ENCODE measurements around the gene FAM111A. TPM values are rescaled to one million over a fixed set of nuclear protein-coding genes. Genes with fewer than 3 reads are reported as not detected.

The FAM111A gene
- polyA plus RNA-seq, 6 donors from 2014 or later, result 32.9 to 61.6 (median 44.7) TPM

DNA sequence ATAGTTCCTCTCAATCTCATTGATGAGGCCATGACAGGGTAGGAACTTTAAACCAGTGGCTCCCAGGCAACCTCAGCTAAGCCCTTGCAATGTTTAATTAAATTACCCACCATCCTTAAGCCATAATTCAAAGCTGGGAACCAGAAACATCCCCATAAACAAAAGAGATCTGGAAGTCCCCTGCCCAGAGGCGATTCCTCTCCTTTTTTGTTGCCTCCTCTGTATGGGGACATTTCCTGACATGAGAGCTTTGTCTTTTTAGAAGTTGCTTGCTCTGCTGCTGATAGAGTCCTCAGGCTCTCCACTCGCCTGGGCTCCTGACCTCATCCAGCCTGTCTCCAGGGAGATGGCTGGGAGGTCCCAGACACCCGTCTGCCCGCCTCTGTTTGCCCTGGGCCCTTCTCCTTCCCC lies 32.4 kb downstream of the FAM111A start:
- peaks cover 41 to 62% (median 61%) of the 10 kb centered on the region in 3 donors for H3K4me1 Mint-ChIP-seq
- H3K27ac Mint-ChIP-seq, result peak overlapping the region in 3 of 6 donors; percentile 70 to 94 (median 73)
- peak overlapping the region; percentile 18 to 99 (median 80) for H3K4me3 Mint-ChIP-seq
- peaks cover 32 to 41% of the 10 kb centered on the region in 2 donors for H3K36me3 Mint-ChIP-seq
- ATAC-seq (ENCODE audit: low read depth in 2 of 2) (no peak), DNase-seq (no peak)
- H3K9me3 Mint-ChIP-seq, result peaks cover 0 to 20% (median 9%) of the 10 kb centered on the region in 7 donors
- H3K27me3 Mint-ChIP-seq, result no peaks in the 10 kb centered on the region

DNA sequence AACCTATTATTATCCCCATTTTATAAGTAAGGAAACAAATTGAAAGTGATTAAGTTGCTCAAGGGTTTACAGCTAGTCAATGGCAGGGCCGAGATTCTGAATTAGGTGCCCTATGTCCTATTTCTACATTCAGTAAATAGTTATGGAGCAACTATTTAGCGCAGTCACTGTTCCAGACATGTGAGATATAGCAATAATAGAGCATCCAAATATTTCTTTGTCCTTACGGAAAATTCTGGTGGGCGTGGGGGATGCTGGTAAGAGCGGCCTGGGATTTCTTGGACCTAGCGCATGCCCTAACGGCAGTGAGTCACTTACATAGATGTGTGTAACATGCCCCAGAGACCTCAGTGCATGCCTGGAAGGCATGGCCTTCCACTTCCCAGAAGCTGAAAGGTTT lies 33.7 kb downstream of the FAM111A start:
- no peaks in the 10 kb centered on the region for H3K27me3 Mint-ChIP-seq
- DNase-seq, result no peak
- peaks cover 41 to 67% (median 66%) of the 10 kb centered on the region in 3 donors for H3K4me1 Mint-ChIP-seq
- peaks cover 0 to 20% (median 9%) of the 10 kb centered on the region in 7 donors for H3K9me3 Mint-ChIP-seq
- no peak overlapping the region for H3K27ac Mint-ChIP-seq
- peaks cover 32 to 42% of the 10 kb centered on the region in 2 donors for H3K36me3 Mint-ChIP-seq
- ATAC-seq (ENCODE audit: low read depth in 2 of 2), result no peak
- H3K4me3 Mint-ChIP-seq, result no peak overlapping the region

DNA sequence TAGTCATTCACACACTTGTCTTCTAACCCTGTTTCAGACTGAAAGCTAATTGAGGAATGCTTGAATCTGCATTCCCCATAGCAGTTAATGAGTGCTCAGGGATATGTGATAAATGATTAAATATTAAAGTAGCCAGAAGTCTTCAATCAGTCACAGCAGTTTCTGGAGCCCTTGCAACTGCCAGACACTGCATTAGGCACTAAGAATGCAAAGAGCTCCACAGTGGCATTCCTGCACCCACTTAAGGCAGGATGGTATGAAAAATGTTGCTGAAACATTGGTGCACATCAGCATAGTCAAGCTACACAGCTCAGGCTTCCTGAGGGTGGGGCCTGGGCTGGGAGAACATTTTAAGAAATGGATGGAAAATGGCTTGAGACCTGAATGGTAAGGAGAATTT lies 35.7 kb downstream of the FAM111A start:
- H3K4me1 Mint-ChIP-seq, result peaks cover 34 to 78% (median 68%) of the 10 kb centered on the region in 3 donors
- ATAC-seq (ENCODE audit: low read depth in 2 of 2) (no peak), DNase-seq (no peak)
- no peak overlapping the region for H3K4me3 Mint-ChIP-seq
- H3K27me3 Mint-ChIP-seq, result no peaks in the 10 kb centered on the region
- H3K36me3 Mint-ChIP-seq, result peaks cover 36 to 38% of the 10 kb centered on the region in 2 donors
- H3K27ac Mint-ChIP-seq, result peak overlapping the region in 3 of 6 donors; percentile 43 to 74 (median 65)
- peaks cover 0 to 20% (median 9%) of the 10 kb centered on the region in 7 donors for H3K9me3 Mint-ChIP-seq

DNA sequence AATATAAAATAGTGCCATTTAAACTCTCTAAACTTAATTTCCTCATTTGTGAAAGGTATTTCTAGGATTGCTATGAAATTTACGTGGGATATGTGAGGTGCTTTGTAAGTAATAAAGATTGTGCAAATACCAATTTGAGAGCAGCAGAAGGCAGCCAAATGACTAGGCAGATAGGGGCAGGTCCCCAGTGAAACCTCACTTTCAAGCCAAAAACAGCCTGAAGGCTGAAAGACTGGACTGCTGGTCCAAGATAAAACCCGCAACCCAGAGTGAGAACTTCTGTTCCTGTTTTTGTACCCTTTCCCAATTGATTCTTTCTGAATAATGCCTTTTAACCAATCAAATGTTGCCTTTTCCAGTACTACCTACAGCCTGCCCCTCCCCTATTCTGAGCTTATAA lies 36.5 kb downstream of the FAM111A start:
- H3K4me1 Mint-ChIP-seq, result peaks cover 28 to 74% (median 63%) of the 10 kb centered on the region in 3 donors
- no peaks in the 10 kb centered on the region for H3K27me3 Mint-ChIP-seq
- peaks cover 36 to 41% of the 10 kb centered on the region in 2 donors for H3K36me3 Mint-ChIP-seq
- ATAC-seq (ENCODE audit: low read depth in 2 of 2) (no peak), DNase-seq (no peak)
- peak overlapping the region in 1 of 6 donors; percentile 65 for H3K27ac Mint-ChIP-seq
- H3K9me3 Mint-ChIP-seq, result peaks cover 0 to 20% (median 9%) of the 10 kb centered on the region in 7 donors
- H3K4me3 Mint-ChIP-seq, result peak overlapping the region in 2 of 8 donors; percentile 1 to 2

DNA sequence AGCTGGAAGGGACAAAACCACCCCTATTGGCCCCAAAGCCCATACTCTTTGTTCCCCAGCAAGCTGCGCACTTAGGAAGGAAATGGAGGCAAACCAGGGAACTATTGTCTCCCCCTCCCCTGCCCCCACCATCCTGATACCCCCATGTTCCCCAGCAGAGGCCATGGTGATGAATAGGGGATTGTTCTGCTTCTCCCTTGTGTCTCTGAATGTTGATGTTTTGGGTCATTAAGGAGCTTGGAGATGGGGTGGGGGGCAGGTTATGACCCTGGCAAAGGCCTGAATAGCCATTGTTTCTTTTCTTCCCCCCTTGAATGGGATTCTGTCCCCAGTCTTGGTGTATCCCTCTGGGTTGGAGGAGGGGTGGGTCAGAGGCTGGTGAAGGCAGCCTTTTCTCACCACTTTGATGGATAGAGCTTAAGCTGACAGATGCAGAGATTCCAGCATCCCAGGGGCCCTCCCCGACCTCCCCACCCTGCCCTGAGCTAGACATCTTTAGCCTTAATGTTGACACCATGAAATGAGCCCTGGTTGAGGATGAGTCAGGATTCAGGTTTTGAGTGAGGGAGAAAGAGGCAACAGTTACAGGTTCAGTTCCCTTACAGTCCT lies 37.6 kb downstream of the FAM111A start:
- peaks cover 36 to 45% of the 10 kb centered on the region in 2 donors for H3K36me3 Mint-ChIP-seq
- no peak overlapping the region for H3K4me3 Mint-ChIP-seq
- DNase-seq, result no peak
- H3K27ac Mint-ChIP-seq, result peak overlapping the region in 3 of 6 donors; percentile 10 to 61 (median 12)
- peaks cover 25 to 72% (median 56%) of the 10 kb centered on the region in 3 donors for H3K4me1 Mint-ChIP-seq
- H3K27me3 Mint-ChIP-seq, result no peaks in the 10 kb centered on the region
- ATAC-seq (ENCODE audit: low read depth in 2 of 2), result no peak
- peaks cover 0 to 20% (median 9%) of the 10 kb centered on the region in 7 donors for H3K9me3 Mint-ChIP-seq

DNA sequence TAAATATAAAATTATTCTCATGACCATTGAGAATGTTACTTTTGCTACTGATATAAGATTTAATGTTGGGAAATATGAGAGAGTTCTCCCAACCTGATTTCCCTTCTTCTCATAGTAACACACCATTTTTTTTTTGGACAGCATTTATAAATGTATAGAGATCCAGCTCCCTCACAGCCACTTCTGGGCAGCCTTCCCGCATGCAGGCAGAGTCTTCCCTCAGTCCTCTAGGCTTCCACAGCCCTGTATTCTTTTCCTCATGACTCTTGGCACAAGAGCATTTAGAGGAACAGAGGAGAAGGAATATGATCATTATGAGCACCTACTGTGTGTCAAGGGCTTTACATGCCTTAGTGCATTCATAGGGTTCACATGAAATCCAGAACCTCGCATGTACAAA lies 38.3 kb downstream of the FAM111A start:
- DNase-seq (no peak), ATAC-seq (ENCODE audit: low read depth in 2 of 2) (no peak)
- H3K9me3 Mint-ChIP-seq, result peaks cover 0 to 20% (median 9%) of the 10 kb centered on the region in 7 donors
- peak overlapping the region in 3 of 6 donors; percentile 27 to 61 (median 39) for H3K27ac Mint-ChIP-seq
- no peak overlapping the region for H3K4me3 Mint-ChIP-seq
- H3K36me3 Mint-ChIP-seq, result peaks cover 33 to 48% of the 10 kb centered on the region in 2 donors
- H3K27me3 Mint-ChIP-seq, result no peaks in the 10 kb centered on the region
- H3K4me1 Mint-ChIP-seq, result peaks cover 25 to 72% (median 56%) of the 10 kb centered on the region in 3 donors

DNA sequence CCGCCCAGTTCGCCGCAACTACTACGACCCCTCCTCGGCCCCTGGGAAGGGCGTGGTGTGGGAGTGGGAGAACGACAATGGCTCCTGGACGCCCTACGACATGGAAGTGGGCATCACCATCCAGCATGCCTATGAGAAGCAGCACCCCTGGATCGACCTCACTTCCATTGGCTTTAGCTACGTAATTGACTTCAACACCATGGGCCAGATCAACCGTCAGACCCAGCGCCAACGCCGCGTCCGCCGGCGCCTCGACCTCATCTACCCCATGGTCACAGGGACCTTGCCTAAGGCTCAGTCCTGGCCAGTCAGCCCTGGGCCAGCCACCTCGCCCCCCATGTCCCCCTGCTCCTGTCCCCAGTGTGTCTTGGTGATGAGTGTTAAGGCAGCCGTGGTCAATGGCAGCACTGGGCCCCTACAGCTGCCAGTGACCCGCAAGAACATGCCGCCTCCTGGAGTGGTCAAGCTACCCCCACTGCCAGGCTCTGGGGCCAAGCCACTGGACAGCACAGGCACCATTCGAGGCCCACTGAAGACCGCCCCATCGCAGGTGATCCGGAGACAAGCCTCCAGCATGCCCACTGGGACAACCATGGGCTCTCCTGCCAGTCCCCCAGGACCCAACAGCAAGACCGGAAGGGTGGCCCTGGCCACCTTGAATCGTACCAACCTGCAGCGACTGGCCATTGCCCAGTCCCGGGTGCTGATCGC lies 39.2 kb downstream of the FAM111A start:
- Mint-ChIP-seq H3K4me3 (peak overlapping the region in 1 of 8 donors; percentile 70), H3K9me3 (peaks cover 0 to 20% (median 9%) of the 10 kb centered on the region in 7 donors), H3K36me3 (peaks cover 29 to 45% of the 10 kb centered on the region in 2 donors), H3K27ac (no peak overlapping the region), H3K4me1 (peaks cover 26 to 77% (median 57%) of the 10 kb centered on the region in 3 donors), H3K27me3 (no peaks in the 10 kb centered on the region)
- no peak for DNase-seq
- no peak for ATAC-seq (ENCODE audit: low read depth in 2 of 2)

DNA sequence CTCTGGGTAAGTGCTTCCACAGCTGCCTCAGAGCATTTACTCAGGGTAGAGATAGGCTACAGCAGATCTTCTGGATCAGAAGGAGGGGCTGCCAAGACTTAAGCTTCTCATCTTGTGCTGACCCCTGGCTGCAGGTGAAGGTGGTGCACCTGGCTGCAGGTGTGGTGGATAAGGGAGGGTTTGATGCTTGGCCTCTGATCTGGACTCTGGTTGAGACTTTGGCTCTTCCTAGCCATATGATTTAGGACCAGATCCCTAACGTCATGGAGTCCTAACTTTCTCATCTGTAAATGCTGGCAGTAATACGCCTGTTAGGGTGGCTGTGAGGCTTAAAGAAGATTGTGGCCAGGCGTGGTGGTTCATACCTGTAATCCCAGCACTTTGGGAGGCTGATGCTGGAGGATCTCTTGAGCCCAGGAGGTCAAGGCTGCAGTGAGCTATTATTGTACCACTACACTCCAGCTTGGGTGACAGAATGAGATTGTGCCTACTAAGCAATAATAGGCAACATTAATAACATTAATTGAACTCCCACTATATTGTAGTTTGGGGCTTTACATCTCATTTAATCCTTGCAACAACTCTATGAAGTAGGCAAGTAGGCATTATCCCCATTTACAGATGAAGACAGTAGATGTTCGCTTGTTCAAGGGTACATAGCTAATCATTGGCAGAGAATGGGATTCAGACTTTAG lies 39.9 kb downstream of the FAM111A start:
- ATAC-seq (ENCODE audit: low read depth in 2 of 2) (peak; percentile 74 to 80), DNase-seq (peak; percentile 46)
- Mint-ChIP-seq H3K27ac (peak overlapping the region in 1 of 6 donors; percentile 47), H3K4me3 (no peak overlapping the region), H3K27me3 (no peaks in the 10 kb centered on the region), H3K9me3 (peaks cover 0 to 20% (median 9%) of the 10 kb centered on the region in 7 donors), H3K4me1 (peaks cover 23 to 75% (median 54%) of the 10 kb centered on the region in 3 donors), H3K36me3 (peaks cover 27 to 38% of the 10 kb centered on the region in 2 donors)

DNA sequence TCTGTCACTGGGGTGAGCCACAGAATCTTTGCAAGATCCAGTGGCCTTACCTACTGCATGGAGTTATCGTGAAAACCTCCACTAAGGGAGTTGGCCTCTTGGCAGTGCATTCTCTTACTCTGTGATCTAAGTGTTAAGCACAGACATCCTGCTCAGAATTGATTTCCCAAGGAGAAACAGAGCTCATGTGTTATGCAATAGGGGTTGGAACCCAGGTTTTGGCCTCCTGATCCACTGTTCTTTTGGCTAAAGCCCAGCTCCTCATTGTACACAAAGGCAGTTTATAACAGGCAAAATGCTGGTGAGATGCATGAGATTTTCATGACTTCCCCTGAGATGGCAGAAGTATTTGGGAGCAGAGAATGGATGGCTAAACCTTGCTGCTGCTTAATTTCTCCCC lies 41.1 kb downstream of the FAM111A start:
- Mint-ChIP-seq H3K4me3 (no peak overlapping the region), H3K4me1 (peaks cover 21 to 67% (median 47%) of the 10 kb centered on the region in 3 donors), H3K27me3 (no peaks in the 10 kb centered on the region), H3K27ac (no peak overlapping the region), H3K36me3 (peaks cover 24 to 32% of the 10 kb centered on the region in 2 donors), H3K9me3 (peaks cover 0 to 12% (median 9%) of the 10 kb centered on the region in 7 donors)
- DNase-seq (no peak), ATAC-seq (ENCODE audit: low read depth in 2 of 2) (no peak)

DNA sequence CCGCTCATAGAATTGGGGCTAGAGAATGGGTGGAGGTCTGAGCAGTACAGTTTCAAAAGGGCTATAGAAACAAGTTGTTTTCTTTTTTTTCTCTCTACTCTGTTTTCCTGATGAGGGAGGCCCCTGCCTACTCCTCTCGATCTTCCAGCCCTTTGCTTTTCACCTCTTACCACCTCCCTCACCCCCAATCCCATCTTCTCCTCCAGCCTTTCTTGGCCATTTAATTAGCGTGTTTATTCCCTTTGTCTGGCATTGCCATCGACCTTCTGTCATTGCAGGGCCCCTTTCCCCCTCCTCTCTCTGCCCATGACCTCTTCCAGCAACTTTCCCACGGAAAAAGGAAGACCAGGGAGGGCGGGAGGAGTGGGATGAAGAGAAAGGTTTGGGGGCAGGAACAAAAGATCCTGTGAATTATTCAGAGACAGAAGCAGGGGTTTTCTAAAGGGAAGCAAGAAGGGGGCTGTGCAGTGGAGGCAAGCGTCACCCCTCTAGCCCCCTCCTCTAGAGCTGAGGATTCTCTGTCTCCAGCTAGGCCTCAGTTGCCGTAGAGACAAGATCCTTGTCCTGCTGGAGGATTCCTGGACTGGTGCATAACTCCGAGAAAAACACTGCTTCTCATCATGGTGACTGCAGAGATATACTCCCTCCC lies 42.2 kb downstream of the FAM111A start:
- Mint-ChIP-seq H3K4me3 (peak overlapping the region in 1 of 8 donors; percentile 25), H3K4me1 (peaks cover 21 to 61% (median 41%) of the 10 kb centered on the region in 3 donors), H3K27ac (peak overlapping the region in 3 of 6 donors; percentile 2 to 65 (median 59)), H3K27me3 (no peaks in the 10 kb centered on the region), H3K9me3 (peaks cover 0 to 1% (median under 1%) of the 10 kb centered on the region in 7 donors), H3K36me3 (peaks cover 22 to 28% of the 10 kb centered on the region in 2 donors)
- no peak for ATAC-seq (ENCODE audit: low read depth in 2 of 2)
- no peak for DNase-seq

DNA sequence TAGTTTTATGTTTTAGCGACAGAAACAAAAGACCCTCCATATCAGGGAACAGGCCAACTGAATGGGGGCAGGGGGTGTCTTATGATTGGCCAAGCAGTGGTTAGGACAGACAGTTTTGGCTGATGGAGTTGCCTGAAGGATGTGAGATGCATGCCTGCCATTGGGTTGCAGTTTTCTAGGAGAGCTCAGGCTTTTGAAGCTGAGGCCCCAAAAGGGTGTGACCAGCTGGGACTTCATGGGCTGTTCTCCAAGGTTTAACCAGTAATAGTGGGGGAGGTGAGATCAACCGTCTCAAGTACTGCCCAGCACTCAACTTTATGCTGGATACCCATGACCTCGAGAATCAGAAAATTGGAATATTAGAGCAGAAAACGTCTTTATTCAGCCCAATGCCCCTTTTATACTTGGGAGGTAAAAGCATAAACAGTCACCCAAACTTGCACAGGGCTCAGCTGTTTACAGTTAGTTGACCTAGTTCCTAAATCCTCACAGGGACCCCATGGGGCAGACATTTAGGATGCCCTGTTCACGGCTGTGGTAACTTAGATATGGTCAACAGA lies 42.8 kb downstream of the FAM111A start:
- Mint-ChIP-seq H3K4me1 (peaks cover 21 to 54% (median 36%) of the 10 kb centered on the region in 3 donors), H3K36me3 (peaks cover 21 to 31% of the 10 kb centered on the region in 2 donors), H3K27ac (peak overlapping the region in 1 of 6 donors; percentile 59), H3K27me3 (no peaks in the 10 kb centered on the region), H3K9me3 (no peaks in the 10 kb centered on the region), H3K4me3 (no peak overlapping the region)
- ATAC-seq (ENCODE audit: low read depth in 2 of 2), result no peak
- no peak for DNase-seq

DNA sequence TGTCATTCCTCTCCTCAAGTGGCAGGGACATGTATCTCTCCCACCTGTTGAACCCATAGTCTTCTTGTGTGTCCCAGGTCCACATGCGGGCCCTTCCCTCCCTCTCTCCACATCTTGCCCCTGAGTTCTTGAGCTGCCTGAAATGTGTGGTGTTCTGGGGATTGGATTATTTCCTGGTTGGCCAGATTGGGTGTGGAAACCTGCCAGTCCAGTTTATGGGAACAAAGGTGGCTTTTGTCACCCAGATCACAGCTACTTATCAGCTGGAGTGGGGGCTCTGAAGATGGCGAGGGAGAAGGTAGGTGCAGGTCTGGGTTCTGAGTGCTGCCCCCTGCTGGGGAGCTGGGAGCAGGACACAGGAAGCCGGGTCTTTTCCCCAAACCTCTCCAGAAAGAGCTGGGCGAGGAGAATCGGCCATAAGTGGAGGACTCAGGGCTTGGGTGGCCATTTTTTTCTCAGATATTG lies 43.5 kb downstream of the FAM111A start:
- Mint-ChIP-seq H3K27me3 (no peaks in the 10 kb centered on the region), H3K36me3 (peaks cover 25 to 38% of the 10 kb centered on the region in 2 donors), H3K4me3 (peak overlapping the region in 1 of 8 donors; percentile 79), H3K4me1 (peaks cover 21 to 54% (median 34%) of the 10 kb centered on the region in 3 donors), H3K9me3 (no peaks in the 10 kb centered on the region), H3K27ac (peak overlapping the region in 1 of 6 donors; percentile 18)
- ATAC-seq (ENCODE audit: low read depth in 2 of 2) (peak; percentile 64 to 74), DNase-seq (peak; percentile 44)

Data from naive B cell (primary cell).